Raji (cell line): ENCODE results near the gene FRMD4A.

ENCODE experiments used
- POLR2A ChIP-seq: IDR thresholded peaks from 2 replicates; pipeline ENCODE4 v1.6.1; 2011; ENCODE audit warnings: low read depth, low read length, control low read depth; ENCODE audit not compliant: insufficient read depth

FRMD4A gene

DNA sequence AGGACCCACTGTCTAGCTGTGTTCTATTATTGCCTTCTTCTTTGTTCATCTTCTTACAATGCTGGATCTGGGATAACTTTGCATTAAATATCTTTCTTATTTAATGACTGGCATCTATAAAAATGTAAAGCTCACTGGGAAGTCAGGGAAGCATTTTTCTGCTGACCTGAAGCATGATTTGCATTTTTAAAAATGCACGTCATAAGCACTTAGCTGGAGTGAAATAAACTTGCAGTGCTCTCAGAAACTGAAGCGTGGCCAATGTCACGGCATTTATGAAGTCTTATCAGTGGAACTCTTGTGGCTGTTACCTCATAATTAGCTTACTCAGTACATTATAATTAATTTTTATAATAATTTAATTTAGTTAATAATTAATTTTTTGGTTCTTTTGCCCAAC, 59.1 kb downstream of the FRMD4A start:
- TF ChIP-seq POLR2A: no peak

DNA sequence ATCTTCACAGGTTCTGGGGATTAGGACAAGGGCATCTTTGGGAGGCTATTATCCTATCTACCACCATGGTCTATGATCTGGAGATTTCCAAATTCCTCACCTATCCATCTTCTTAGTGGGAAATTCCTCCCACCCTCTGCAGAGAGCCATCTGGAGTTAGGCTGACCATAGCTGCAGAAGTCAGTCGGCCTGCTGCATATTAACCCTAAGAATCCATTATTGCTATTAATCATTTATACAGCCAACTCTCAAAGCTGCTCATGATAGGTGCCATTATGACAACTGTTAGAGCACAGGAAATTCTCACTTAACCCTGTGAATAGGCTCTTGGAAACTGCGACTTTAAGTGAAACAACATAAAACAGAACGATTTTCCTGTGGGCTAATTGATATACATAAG, 60.4 kb downstream of the FRMD4A start:
- TF ChIP-seq POLR2A: no peak

DNA sequence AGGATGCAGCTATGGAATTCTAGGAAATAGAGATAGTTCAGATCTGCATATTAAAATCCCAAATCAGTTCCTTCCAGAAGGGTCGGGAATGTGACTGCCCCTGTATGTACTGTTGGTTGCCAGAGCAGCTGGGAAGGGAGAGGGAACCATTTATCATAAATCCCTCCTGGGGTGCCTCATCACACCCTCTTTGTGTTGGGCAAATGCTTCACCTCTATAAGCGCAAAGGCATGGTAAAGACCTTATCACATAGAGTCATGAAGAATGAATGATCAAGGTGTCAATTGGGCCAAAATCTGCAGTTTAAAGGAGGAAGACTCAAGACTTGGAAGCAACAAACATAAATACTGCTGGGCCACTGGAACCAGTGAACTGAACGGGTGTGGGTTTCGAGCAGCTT, 65.0 kb downstream of the FRMD4A start:
- TF ChIP-seq POLR2A: no peak

DNA sequence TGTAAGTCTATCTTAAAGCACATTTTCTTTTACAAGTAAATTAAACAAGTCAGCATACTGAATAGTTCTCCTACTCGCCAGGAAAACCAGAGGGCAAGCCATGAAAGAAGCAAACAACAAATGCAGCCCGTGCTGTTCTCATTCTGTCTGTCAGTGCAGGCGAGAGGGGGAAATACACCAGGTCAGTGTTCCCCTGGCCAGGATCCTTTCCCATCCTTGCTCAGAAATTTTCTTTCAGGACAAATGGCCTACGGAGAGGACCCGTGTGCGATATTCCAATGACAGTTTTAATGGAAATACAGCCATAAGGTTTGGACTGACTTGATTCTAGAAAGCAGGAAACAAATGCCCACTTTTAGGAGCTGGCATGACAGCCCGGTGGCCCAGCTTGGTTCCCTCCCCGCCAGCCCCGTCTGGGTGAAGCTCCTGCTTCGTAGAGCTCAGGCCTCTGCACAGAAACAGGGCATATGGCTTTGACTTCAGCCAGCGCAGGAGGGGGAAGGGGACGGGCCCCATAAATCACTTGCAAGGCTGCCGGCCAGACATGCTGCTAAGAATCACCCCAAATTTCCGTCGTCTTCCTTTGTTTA, 67.8 kb downstream of the FRMD4A start:
- no peak for TF ChIP-seq POLR2A

DNA sequence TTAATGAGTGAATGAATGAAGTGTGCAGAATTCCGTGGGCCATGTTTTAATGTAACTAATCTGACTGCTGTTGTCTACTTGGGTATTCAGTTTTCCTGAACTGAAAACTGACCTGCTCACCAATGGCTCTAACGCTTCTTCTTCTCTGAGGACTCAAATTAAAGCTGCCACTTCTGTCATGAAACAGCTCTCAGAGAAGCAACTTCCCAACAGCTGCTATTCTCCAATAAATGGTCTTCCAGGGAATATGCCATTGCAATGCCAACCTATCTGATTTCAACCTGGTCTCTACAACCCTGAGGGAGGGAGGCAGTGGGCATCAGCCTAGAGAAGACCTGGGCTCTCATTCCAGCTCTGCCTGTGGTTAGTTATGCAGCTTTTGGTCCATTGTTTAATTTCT, 69.4 kb downstream of the FRMD4A start:
- TF ChIP-seq POLR2A: no peak

DNA sequence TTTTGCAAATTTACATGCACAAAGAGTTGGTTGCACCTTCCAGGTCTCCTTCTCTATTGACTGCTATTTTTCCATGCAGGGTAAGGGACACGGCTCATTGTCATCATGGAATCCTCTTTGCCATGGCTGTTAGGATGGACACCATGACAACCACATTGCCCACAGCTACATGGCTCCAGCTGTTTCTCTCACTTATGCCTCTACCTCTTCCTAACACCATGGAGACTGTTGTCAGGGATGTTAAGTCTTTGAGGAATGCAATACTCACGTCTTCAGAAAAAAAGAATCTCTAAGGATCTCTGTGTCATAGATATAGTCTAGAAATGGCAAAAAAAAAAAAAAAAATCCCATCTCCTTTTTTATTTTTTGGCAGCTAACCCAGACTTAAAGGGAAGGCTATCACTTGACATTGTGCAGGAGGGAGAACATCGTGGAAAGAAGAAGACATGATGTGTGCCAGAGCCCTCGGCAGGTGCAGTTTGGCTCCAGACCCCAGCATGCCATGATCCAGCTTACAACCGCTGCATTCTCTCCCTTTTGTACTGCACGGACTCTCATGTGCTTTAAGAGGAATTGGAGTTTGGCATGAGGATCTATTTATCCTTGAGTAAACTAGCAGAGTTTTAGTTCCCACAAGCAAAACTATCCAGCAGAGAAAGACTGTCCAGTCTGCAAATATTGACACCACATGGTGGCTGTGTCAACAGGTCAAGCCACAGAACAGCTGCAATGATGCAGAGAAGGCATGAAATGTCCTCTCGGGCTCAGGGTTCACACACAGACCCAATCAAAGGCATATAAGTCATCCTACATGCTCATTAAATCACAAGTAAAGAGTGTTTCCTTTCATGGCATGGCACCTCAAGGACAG, 70.8 kb downstream of the FRMD4A start:
- TF ChIP-seq POLR2A: no peak

DNA sequence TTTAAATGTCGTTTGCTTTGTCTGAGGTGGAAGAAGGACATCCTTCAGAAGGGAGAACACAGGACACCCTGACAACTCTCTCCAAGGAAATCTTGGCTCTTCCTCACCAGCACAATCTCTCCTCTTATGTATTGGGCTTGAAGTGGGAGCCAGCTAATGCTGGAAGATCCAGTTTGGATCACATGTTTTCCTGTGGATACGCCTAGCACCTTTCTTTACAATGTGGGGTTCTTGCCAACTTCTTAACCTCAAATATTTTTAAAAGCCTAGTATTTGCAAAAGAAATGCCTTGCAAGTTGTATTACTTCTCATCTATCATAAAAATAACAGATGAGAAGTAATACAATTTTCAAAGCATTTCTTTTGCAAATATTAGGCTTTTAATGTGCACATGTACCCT, 76.4 kb downstream of the FRMD4A start:
- no peak for TF ChIP-seq POLR2A

DNA sequence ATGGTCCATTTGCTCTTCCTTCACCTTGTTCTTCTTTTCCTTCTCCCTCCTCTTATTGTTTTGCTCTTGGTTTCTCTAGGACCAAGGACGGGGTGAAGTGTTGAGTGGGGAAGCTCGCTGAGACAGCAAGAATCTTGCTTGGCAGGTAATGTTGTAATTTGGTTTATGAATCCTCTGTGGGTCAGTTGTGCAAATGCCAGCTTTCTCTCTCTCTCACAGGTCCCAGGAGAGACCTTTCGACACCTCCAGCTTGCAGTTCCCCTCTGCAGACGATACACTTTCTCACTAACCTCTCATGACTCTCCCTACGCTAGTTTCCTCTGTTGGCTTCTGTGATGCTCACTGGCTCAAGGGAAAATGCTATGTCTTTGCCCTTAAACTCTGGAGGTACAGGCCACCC, 77.0 kb downstream of the FRMD4A start:
- TF ChIP-seq POLR2A: no peak

DNA sequence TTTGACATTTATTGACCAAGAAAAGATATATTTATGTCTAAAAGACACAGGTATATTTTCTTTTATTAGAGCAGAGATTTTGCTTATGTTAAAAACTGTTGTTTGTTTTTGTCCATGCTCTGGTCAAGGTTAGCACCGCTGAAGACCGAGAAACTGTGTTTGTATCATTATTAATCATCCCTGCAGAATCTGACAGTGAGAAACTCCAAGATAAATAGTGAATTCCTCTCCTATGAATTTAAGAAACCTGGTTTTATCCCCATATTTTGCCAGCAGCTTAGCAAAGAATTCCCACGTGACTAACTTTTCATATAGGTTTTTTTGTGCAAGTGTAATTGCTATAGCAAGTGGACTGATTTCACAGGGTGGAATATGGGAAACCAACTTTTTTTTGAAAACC, 77.6 kb downstream of the FRMD4A start:
- TF ChIP-seq POLR2A: no peak

DNA sequence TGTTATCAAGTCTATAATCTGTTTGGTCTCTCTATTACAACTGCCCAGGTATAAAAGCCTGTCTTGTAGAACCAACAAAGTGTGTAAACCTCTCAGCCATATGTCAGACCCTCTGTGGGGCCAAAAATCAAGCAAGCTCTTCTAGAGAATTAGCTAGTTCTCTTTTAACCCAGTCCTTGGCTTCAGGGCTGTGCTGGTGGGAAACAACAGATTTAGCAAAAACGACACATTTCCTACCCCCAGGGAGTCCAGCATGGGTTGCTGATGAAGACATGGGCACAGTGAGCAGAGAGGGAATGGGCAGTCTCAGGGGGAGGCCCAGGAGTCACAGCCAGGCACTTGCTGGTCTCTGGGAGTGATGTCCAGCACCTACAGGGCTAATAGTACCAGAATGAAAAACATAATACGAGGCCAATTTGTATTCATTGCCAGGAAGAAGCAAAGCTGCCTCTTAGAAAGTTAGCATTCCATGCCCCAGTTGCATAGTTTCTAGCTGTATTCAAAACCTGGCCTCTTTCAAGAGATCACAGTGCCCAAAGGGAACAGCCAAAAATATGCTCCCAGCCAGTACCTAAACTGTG, 80.1 kb downstream of the FRMD4A start:
- no peak for TF ChIP-seq POLR2A

DNA sequence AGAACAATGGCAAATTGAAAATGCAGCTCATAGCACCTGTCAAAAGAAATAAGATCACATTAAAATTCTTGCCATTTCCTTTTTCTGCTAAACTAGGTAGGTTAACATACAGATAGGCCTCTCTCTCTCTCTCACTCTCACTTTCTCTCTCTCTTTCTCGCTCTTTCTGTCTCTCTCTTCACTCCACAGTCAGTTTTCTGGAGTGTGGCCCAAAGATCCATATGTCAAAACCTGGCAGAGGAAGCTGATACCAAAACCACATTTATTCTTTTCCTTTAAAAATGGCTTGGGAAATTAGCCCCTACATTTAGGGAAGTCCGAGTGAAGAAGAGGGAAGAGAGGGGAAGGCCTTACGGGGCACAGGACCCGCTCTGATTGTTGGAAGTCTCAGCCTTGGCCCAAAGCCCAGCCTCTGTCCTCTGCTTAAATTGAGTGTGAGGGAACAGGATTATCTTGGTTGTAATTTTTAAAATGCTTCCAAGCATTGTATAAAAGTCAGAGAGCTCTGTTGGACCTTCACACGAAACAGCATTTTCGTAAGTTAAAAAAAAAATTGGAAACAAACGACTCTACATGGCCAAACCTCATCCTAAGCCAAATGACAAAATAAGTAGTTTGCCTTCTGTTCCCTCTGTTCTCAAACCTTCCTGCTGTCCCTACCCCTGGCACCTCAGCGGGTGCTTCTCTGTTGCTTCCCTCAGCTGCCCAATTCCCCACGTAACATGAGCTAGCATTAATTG, 83.2 kb downstream of the FRMD4A start:
- no peak for TF ChIP-seq POLR2A

DNA sequence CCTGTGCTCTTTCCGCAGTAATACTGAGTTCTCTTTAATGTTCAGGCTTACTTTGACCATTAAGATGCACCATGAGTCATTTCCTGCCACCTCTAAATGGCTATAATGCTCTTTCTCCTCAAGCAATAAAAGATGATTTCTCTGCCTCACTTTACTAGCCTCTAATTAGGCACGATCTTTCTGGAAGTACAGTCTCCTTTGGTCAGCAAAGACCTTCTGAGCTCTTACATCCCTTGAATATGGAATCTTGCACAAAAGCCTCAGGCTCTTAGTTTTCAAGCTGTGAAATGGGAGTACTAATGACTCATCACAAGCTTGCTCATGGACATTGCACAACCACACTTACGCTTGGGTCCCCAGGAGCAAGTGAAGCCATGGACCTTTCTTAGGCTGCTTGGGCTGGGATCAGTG, 85.9 kb downstream of the FRMD4A start:
- TF ChIP-seq POLR2A: no peak

DNA sequence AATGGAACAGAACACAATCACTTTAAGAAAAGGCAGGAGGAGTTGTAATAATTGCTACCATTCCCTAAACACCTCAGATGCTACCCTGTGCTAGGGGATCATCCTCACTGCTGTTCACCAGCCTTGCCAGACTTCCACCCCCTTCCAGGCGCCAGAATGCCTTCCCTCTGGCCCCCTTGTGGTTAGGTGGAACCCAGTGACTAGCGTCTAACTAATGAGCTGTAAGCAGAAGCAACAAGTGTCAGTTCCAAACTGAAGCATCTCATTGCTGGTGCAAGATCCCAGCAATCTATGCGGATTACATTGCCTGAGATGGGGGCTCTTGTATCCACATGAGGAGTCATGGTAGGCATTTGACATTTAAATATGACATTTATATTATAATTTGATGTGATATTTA, 86.6 kb downstream of the FRMD4A start:
- TF ChIP-seq POLR2A: no peak

DNA sequence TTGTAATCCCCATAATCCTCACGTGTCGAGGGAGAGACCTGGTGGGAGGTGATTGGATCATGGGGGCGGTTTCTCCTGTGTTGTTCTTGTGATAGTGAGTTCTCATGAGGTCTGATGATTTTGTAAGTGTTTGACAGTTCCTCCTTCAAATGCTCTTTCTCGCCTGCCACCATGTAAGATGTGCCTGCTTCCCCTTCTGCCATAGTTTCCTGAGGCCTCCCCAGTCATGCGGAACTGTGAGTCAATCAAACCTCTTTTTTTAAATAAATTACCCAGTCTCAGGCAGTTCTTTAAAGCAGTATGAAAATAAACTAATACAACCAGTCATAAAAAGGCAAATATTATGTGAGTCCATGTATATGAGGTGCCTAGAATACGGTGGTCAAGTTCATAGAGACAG, 87.5 kb downstream of the FRMD4A start:
- TF ChIP-seq POLR2A: no peak

DNA sequence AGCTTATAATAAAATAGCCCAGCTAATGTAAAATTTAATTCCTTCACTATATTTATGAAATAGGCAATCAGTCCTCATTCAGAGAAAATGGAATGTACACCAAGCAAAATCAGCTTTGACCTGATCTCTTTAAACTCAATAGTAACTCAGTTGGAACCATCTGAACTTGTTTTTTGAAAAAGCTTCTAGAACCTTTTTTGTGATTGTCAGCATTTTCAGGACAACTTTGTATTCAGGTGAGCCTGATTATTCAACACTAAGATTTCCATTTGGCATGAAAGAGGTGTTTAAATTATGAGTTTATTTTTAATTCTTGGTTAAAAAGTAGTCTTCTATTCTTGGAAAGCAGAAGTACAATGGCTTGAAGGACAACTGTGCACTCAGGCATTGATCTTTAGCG, 89.5 kb downstream of the FRMD4A start:
- no peak for TF ChIP-seq POLR2A
